Measurements from ENCODE around the gene MYO1D.

DNA sequence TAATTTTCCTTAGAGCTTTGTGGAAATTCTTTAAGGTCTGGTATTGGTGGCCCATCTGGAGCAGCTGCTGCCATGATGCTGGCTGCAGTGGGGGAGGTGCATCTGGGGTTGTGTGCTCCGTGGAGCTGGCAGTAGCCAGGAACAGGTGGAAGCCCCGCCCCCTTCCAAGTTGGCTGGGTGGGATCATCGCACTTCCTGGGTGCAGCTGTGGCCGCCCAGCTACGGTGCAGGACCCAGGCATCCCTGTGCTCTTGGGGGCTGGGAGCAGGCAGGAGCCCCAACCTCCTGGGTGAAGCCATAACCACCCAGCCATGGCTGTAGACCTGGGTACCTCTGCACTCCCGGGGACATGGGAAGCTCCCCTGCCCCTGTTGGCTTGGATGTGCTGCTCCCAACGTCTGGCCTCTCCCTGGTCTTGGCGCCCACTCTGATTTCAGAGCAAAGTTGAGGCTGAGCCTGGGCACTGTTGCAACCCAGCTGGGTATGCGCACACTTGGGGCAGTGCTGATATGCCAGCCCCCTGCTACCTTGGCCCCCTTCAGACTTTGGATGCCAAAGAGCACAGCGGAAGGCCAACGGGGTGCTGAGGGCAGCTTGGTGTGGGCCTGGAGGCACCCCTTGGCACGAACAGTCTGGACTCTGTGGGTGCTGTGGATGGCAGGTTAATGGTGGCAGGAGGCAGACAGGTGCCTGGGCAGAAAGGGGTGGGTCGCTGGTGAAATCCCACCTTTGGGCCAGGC, 145.2 kb downstream of the MYO1D start:
- no peak for TF ChIP-seq AGO2 (optimal IDR thresholded peaks at IDR 0.05; ENCODE audit: low read depth, low read length)
- no peak for TF ChIP-seq TFAP4 (IDR thresholded peaks at IDR 0.05; ENCODE audit: borderline replicate concordance, low read depth)
- no peak for TF ChIP-seq ZNF570 (CRISPR knock-in tag; IDR thresholded peaks at IDR 0.05; ENCODE audit: borderline replicate concordance)

Measured in HepG2 (cell line).